NCI-H2029 (cell line): Measurements from ENCODE around the gene TEKT5.
A peak's percentile ranks its signal among the peaks of the same experiment; 100 is the strongest.

Source experiments
- DNase-seq: peaks from one replicate; lab custom pipeline; 2025; lab: John Stamatoyannopoulos, UW

The TEKT5 gene

DNA sequence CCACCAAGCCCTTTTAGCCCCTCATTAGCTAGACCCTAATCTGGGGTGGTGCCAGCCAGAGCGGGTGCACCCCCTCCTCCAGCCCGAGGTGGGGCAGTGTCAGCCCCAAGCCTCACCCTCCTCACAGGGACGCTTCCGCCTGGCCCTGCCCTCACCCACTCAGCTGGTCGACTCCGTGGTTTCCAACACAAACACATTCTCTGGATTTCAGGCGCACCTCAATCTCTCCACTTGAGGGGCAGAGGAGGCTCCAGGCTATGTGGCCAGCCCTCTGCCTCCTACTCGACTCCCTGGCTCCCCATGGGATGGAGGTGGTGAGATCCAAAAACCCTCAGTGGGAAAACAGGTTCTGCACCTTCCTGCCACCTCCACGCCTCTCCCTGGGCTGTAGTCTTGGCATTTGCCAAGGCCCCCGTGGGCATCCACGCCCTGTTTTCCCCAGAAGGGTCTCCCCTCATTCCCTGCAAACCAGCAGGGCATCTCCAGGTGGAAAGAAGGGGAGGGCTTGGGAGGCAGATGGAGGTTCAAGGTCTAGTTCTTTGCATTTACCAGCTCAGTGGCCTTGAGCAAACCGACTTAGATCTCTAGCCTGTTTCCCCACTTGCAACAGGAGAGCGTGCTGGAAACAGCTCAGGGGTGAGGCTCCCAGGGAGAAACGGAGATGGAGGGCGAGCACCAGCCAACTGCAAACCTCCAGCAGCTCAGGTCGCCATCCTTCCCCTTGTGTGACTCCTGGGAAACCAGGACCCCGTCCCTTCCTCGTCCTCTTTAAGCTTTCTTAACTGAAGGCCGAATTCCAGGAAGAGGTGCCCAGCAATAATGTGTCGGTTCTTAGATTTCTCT, 116.0 kb downstream of the TEKT5 start:
- DNase-seq, result peak; percentile 18
